Endothelial cell of umbilical vein (primary cell): ENCODE measurements around the gene TRIM24.

Experiments
- CTCF ChIP-seq, 2 donors: IDR thresholded peaks; 1 replicate in 1 of 2; 2 replicates in 1 of 2; pipeline ENCODE4 v1.5.1; 2011; ENCODE audit warnings: low read length in 2 of 2, mild to moderate bottlenecking in 2 of 2, moderate library complexity in 2 of 2, control low read depth in 1 of 2, inconsistent platforms in 1 of 2, low read depth in 1 of 2; ENCODE audit not compliant: insufficient read depth in 1 of 2; ENCODE audit errors: extremely low read depth in 1 of 2
- EZH2 ChIP-seq: IDR thresholded peaks from 2 replicates; pipeline ENCODE4 v1.6.1; 2012; ENCODE audit warnings: borderline replicate concordance, low read depth, mild to moderate bottlenecking, moderate library complexity, low read length, inconsistent platforms; ENCODE audit not compliant: severe bottlenecking
- GATA2 ChIP-seq: IDR thresholded peaks from 2 replicates; pipeline ENCODE4 v1.7.0; 2011; ENCODE audit warnings: low read depth, mild to moderate bottlenecking, moderate library complexity, mixed read lengths, low read length; ENCODE audit not compliant: insufficient read length, insufficient read depth
- MAX ChIP-seq: IDR thresholded peaks from 2 replicates; pipeline ENCODE4 v1.6.1; 2011; ENCODE audit not compliant: insufficient read depth, insufficient read length
- MYC ChIP-seq: IDR thresholded peaks from one replicate; pipeline ENCODE4 v1.6.1; 2011; ENCODE audit warnings: mild to moderate bottlenecking, low read depth, low read length
- POLR2A ChIP-seq: IDR thresholded peaks from 2 replicates; pipeline ENCODE4 v1.6.1; 2012; ENCODE audit warnings: low read depth, mild to moderate bottlenecking, control low read depth, low read length
- POLR2AphosphoS5 ChIP-seq: IDR thresholded peaks from 2 replicates; pipeline ENCODE4 v1.6.1; 2012; ENCODE audit warnings: low read depth, mild to moderate bottlenecking, control low read depth, low read length, moderate library complexity; ENCODE audit not compliant: insufficient read depth

DNA sequence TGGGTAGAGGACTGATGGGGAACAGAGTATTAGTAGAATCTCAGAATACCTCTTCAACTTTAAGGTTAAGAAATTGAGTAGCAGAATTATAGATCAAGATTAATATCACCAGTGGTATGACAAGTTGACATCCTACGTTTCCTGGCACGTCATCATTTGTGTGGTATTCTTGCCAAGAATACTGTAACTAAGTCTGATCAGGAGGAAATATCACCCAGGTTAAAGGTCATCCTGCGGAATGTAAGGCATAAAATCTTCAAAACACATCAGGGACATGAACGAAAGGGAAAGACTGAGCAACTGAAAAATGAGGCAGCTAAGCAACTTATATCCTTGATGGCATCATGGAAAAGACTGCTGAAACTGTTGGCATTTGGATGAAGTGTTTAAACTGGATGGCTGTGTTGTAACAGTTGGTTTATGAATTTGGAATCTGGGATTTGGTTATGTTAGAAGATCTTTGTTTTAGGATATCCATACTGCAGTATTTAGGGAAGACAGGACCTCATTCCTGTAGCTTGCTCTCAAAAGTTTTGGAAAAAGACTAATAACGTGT is 86.1 kb downstream of the TRIM24 start:
- no peak for TF ChIP-seq CTCF (IDR thresholded peaks at IDR 0.05; ENCODE audit: extremely low read depth in 1 of 2, insufficient read depth in 1 of 2, low read depth in 1 of 2, low read length in 2 of 2)
- no peak for TF ChIP-seq POLR2A
- TF ChIP-seq EZH2, result no peak
- TF ChIP-seq POLR2AphosphoS5, result no peak
- TF ChIP-seq MAX, result no peak
- TF ChIP-seq MYC, result no peak
- peak; percentile 84 for TF ChIP-seq GATA2
